LHCN-M2 (cell line): Measurements from ENCODE around the gene BBS9. TPM values are rescaled to one million over a fixed set of nuclear protein-coding genes. Genes with fewer than 3 reads are reported as not detected.

Experiments used
- DNase-seq: peaks from one replicate; pipeline ENCODE4 v3.0.0-alpha.2; 2012; ENCODE audit warnings: low read depth
- total RNA-seq: library from RNA; depleted of rRNA; stranded (reverse); fragments of >200 nt; gene quantifications from 2 replicates; pipeline ENCODE4 v1.2.3, GENCODE V29; 2014

The BBS9 gene
- total RNA-seq, 1 experiment from 2014 or later, result 12.2 TPM

DNA sequence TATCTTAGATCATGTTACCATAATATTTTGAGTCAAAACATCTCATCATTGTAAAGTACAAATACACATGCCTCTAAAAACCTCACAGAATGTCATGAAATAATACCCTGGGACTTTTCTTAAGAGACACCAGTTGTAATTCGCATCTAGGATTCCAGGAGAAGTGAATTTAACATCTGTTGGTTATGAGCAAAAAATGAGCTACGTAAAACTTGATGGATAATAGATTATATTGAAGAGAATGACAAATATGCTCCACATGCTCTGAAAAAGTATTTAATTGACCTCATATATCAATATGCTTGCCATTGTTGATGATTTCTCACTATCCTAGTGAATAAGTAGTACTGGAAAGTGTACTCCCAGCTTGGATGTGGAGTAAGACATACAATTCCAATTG, 227.0 kb downstream of the BBS9 start:
- no peak for DNase-seq

DNA sequence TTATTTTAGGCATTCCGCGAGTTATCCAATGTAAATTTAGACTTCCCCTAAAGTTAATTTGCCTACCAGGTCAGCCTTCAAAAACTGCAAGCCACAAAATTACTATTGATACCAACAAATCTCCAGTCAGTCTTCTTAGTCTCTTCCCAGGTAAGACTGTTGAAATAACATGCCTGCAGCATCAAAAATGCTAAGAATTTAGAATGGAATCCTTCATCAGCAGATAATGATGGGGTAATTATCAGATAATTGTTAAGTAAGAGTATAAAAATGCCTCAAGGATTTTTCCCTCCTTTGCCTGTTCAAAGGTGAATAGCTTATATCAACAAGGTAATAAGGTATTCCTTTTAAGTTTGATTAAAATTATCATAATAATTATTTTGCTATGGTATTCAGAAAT, 228.5 kb downstream of the BBS9 start:
- DNase-seq, result no peak

DNA sequence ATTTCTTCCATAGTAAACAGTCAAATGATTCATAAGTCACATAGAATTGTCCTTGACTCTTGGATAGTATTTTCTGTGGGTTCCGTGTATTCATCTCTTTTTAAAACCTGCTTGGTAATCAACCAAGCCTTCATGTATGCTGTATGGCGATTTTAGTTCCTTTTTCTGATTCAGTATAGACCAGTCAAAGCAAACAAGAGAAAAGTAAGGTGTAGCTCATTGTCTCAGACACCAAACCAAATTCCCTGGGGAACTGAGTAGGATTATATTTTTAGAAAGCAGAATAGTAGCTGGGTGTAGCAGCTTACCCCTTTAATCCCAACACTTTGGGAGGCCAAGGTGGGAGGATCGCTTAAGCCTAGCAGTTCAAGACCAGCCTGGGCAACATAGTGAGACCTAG, 240.5 kb downstream of the BBS9 start:
- no peak for DNase-seq

DNA sequence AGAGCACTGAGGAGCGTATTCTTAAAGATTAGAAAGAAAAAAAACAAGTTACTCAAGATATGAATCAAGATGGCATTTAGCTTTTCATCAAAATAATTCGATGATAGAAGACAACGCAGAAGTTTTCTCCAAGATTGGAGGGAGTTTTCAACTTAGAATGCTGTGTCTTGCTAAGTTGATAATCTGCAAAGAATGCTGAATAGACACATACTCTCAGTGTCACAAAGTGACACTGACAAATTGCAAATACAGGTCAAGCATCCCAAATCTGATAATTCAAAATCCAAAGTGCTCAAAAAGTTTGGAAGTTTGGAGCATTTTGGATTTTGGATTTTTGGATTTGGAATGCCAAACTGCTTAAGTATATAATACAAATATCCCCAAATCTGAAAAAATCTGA, 243.8 kb downstream of the BBS9 start:
- no peak for DNase-seq

DNA sequence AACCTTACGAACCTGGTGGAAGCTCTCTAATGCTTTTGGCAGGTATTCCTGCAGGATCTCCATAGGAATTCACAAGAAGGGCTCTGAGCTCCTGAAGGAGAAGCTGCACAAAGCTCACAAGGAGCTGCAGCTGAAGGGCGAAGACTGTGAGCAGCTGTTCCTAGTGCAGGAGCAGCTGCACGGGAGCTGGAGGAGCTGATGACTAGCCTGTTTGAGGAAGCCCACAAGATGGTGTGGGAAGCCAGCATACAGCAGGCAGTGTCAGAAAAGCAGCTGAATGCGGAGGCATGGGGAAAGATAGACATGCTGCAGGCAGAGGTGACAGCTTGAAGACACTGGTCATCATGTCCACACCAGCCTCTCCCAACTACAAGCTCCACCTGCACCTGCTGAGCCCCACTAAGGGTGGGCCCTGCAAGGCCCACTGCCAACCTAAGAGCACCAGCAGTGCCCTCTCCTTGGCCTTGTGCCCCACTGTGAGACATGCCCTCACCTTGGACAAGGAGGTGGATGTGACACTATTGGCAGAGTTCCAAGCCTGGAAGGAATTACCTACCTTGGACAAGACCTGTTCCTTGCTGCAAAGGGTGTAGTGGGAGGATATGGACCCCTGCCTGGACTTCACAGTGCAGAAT, 250.6 kb downstream of the BBS9 start:
- DNase-seq, result peak; percentile 67

DNA sequence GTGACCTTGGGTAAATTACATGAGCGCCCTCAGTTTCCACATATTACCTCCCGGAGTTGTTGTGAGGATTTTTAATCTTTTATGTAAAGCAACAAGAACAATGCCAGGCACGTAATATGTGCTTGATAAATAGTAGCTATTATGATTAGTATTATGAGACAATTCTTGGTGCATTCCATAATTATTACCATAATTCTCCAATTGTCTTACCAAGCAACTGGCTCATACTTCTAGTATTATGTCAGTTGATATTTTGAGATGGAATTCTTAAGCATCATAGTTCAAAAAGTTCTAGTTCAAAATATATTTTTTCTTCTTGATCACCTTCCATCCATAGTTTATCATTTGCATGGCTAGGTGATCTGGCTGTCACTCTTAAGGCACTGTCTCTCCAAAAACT, 259.0 kb downstream of the BBS9 start:
- no peak for DNase-seq

DNA sequence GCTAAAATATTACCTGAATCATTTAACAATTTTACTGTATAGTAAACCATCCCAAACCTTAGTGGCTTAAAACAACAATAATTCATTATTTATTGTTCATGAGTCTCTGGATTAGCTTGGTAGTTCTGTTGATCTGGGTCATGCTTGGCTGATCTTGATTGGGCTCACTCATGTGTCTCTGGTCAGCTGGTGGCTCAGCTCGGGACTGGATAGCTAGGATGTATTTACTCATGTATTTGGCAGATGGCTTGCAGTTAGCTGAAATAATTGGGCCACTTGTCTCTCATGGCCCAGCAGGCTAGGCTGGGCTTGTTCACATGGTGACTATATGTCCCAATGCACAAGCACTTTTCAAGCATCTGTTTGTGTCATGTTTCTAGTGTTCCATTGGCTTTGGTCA, 262.8 kb downstream of the BBS9 start:
- no peak for DNase-seq

DNA sequence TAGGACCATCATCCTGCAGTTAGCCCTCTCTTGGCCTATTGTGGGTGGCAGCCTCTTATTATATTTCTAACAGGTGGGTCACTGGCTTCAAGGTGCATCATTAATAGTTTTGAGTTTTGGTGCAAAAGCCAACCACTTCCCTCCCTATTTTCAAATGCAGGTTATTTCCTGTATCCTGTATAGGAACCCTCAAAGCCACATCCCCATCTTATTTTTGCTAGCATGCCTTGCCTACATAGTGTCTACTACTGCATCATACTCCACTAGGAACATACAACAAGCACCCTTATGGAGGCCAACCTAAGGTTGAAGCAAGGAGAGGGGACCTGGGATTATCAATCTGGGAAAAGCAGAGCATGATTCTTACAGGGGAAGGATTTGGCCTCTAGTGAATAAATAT, 264.4 kb downstream of the BBS9 start:
- DNase-seq, result no peak

DNA sequence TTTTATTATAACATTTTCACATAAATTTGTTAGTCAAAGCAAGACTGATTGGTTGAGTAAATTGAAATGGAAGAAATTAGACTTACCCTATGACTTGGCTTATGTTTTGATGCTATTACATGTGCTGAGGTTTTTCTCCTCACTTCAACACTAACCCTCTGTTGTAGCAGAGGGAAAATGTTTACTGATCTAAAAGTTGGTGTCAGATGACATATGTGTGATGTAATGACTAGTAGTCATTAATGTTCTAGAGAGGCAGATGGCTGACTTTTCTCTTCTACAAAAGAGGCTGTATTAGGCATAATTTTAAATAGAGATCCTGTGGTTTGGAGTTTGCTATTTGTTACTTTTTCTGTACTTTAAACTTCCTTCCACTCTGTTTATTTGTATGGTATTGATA, 266.0 kb downstream of the BBS9 start:
- DNase-seq, result peak; percentile 45

DNA sequence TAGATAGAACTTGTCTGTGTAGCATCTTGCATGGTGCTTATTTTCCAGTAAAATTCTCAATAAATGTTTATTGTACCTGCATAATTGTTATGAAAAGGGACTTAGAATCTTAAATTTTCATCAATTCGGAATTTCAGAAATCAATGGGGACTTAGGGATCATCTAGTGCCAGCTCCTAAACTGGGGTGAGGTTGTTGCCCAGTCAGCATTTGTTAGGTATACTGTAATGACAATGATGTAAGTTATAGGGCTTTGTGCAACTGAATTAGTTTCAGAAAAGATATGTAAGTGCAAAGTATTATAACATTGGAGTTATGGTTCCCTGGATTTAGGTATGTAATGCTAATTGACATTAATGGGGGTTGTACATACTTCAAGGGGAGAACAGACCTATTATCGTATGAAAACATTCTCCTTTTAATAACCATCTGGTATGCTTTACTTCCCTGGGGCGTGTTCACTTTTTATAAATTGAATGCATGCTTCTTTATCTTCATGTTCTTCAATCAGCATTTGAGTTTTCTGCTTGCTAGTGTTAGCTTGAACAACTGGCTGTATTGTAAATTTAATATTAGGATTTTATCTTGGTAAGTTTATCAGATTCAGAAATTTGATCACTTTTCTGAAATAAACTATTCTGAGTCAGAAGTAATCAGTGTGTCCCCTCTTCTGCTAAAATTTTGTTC, 270.3 kb downstream of the BBS9 start:
- DNase-seq, result no peak

DNA sequence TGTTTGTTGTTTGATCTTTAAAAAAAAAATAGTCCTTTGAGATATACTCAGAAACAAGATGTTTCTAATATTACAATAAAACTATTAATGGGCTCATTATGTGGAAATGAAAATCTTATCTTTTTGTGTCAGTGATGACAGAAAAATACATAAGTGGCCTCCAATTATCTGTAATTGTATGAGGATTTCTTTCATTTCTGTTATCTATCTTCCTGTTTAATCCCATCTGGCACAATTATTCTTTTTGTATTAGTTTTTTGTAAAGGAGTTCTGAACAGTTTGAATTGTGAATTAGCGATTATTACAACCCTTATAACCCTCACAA, 270.8 kb downstream of the BBS9 start:
- no peak for DNase-seq

DNA sequence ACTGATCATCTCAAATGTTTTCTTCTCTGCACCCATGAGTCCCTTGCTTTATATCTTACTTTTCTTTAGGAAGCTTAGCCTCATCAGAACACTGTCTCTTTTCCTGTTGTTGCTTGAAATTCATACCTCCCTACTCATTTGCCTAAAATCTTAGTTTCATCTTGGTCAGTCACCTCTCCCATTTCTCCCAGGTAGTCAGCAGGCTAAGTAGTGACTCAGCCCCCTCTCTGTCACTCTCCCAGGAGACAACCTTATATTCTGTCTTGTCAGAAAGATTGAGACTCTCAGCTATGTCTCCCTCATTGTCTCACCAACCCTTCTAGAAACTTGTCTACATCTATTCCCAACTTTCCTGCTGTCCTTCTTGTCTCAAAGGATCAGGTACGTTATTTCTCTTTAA, 280.9 kb downstream of the BBS9 start:
- DNase-seq, result no peak

DNA sequence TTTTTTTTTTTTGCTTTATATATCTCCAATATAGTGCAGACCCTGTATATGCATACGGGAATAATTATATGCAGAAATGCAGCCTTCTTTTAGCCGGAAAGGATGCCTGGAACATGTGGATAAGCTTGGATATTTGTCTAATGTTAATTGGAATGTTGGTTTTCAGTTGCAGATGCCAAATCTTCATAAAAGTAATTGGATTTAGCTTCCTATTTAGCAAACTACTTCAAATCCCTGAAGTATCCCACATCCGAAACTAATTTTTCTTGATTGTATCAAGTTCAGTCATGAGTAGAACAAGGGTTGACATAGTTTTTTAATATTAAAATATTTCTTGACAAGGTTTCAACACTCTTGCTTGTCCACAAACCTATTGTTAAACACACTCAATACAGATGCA, 281.7 kb downstream of the BBS9 start:
- DNase-seq, result no peak

DNA sequence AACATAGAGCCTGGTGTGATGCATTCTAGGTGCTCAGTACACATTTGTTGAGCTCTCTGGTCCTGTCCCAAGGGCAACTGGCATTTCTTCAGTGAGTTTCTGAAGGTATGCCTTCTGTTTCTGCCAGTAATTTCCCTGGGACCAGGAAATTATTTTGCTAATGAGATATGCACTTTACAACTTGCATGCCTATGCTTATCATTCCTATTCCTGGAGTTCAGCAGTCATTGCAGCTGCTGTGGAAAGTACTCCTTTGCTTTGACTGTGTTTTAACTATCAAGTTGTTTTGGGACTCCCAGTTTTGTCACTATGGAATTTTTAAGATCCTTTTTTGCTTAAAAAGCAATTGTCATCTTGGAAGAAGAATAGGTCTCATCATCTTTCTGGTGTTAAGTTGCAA, 283.0 kb downstream of the BBS9 start:
- DNase-seq, result no peak

DNA sequence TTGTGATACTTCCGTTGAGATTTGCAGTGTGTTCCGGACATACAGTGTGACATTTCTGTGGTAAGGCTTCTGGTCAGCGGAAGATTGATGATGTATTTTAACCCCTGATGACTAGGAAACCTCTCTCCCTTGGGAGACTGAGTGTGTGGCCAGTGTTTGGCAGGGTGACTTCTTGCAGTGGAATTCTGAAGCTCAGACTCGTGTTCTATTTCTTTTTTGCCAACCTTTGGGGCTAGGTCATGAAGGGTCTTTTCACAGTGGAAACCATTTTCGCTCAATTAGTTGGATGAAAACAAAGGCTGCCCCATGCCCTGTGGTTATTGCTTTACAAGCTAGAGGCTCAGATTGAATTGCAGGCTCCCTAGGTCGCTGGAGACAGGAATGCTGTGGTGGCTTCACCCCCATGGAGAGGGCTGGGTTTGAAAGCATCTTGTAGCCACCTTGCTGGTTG, 288.9 kb downstream of the BBS9 start:
- peak; percentile 99 for DNase-seq

DNA sequence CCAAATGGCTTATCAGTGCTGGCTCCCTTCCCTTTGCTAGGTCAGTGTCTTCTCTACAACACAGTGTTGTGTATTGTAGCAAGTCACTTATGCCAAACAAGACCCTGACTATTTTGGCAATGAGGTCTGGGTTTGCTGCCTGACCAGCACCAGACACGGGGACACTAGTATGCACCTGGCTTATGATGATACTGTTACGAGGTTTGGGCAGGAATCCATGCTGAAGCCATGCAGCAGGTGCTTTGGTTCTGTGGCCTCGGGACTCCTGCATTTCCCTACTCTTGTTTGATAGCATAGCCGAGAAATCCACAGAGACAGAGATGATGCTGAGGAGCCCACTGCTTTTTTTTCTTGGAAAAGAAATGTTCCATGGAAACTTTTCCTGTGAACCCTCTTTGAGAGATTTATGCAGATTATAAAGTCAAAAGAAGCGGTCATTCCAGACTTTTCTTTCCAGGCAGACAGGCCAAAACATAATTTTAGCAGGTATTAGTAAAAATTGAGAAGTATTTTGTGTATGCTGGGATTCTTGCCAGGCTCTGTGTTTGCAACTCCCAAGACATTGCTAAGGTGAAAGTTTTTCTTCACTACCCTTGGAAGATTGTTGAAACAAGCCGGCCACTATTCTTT, 291.1 kb downstream of the BBS9 start:
- peak; percentile 21 for DNase-seq

DNA sequence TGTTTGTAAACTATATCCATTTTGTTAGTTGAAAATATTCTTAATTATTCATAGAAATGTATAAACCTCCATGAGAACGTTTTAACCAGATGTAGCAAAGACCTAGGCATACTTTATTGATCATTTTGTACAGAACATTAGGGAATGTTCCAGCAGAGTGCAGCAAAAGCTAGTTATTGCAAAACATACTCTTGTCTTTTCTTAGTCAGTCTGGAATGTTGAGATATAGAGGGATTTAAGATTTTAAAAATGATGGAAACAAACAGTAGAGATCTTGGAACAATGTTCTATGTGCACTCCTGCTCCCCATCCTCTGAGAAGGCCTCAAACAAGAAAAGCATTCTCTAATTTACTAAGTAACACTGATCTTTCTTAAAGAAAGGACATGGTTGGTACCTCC, 292.1 kb downstream of the BBS9 start:
- DNase-seq, result peak; percentile 33

DNA sequence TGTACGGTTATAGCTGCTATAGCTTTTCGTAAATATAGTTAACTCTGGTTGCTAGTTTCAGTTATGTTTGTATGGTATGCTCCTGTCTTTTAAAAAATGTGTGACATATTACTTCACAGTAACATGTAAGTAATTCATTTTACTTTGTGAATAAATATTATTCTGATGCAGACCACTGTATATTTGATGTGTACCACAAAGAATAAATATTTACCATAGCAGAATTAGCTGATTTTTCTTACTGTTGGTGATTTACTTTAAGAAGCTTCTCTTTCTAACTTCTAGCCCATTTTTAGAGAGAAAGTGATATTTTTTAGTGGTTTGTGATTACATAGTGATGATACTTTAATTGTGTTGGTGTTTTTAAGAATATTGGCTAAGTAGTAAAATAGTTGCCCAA, 292.8 kb downstream of the BBS9 start:
- DNase-seq, result no peak

DNA sequence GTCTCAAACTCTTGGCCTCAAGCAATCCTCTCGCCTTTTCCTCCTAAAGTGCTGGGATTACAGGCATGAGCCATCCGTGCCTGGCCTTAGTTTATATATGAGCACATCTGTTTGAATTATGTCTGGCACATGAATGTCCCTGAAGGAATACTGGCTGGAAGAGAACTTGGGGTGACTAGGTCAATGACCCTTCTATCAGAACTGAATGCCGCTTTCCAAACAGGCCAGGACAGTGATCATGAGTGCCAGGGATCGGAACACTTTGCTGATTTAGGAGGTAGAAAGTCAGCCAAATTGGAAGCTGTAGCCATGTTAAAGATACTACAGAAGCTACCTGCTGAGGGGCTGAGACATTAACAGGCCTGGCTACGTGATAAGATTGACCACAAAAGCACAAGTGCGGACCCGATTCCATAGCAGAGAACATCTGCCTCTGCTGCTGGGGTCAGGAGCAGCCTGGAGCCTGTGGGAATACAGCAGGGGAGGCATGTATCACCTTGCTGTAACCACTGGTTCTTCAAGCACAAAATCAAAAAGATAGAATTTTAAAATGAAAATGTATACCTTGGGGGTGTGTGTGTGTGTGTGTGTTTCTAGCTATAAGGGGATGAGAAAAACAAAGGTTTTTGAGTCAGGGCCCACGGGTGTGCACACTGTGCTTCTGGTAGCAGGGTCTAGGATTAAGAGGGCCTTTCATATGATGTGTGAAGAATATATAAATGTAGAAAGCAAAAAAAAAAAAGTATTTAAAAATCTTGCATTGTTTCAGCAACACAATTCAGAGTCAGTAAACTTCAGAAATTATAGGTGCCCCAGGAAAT, 293.7 kb downstream of the BBS9 start:
- DNase-seq, result no peak

DNA sequence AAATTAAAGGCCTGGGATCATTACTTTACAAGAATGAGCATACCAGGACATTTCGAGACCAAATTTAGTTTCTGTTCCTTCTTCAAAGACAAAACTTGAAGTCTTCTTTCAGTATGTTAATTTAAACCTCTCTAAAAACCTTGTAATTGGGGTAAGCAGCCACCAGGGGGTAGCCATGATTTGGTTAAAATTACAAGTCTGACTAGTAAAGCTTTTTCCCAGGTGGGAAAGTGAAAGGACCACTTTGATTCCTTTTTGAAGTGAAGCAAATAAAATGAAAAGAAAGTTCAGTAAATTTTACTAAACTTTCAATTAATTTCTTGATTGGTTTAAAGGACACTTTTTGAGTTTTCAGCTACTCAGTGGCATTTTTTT, 294.3 kb downstream of the BBS9 start:
- peak; percentile 10 for DNase-seq

DNA sequence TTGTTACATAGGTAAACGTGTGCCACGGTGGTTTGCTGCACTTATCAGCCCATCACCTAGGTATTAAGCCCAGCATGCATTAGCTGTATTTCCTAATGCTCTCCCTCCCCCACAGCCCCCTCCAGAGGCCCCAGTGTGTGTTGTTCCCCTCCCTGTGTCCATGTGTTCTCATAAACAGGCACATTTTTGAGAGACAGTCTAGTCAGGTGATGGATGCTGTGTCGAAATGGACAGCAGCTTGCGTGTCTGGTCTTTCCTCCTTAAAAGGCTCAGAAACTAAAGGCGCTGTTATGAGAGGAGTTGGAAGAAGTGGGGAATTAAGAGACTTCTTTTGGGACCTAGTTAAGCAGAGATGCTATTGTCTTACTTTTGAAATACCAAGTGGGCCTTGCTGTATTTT, 296.0 kb downstream of the BBS9 start:
- no peak for DNase-seq

DNA sequence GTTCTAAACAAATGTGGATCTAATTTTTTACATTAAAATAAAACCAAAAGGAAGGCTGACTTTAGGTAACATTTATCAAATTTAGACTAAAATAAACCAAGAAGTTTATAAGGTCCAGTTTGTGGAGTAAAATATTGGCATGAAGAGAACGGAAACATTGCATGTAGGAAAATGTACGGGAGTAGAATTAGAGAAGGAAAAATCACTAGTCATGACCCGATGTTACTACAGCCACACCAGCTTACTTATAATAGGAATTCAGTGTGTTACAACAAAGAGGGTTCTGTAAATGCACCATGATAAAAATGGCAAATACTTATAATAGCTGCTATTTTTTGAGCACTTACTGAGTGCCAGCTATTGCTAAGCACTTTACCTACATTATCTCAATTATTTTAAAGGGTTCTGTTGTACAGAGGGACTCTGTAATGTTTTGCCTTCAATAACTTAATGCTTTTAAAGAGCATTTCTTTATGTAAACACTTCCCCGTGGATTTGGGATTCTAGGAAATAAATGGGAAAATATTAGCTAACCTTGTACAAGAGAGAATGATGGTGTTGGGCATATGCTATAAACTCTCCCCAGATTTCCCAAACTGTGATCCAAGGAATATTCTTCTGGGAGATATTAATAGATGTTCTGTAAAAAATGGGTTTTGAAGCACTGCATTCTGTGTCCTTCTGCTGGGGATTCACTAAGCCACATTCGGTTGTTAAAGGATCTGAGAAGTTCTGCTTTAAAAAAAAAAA, 296.7 kb downstream of the BBS9 start:
- no peak for DNase-seq
